Measurements from ENCODE around the gene GMDS. TPM values are rescaled to one million over a fixed set of nuclear protein-coding genes. Genes with fewer than 3 reads are reported as not detected.

GMDS gene
- total and polyA plus RNA-seq, 2 of the 4 experiments (the other 2 are of a cell fraction), result 7.3 to 21.9 TPM

- Histone ChIP-seq H3K23ac (ENCODE audit: low read depth, low read length) (no peak overlapping the region), H2AK5ac (ENCODE audit: low read depth, low read length) (no peak overlapping the region), H4K91ac (ENCODE audit: insufficient read depth, low read depth, low read length) (no peak overlapping the region), H3K14ac (replicated peaks; ENCODE audit: low read depth, low read length) (no peak overlapping the region), H3K9me3 (ENCODE audit: control insufficient read depth, insufficient read depth, low read length) (no peaks in the 10 kb centered on the region), H3K4me2 (ENCODE audit: low read depth, low read length) (no peak overlapping the region), H3K36me3 (ENCODE audit: control insufficient read depth, insufficient read depth, low read length) (no peaks in the 10 kb centered on the region), H3K4ac (ENCODE audit: low read depth, low read length) (no peak overlapping the region), H3K27ac (ENCODE audit: insufficient read depth, low read length) (no peak overlapping the region), H4K8ac (ENCODE audit: low read depth in 2 of 2, low read length in 2 of 2) (no peak overlapping the region), H3K56ac (ENCODE audit: extremely low read depth, insufficient read depth, low read length) (no peak overlapping the region), H3K79me1 (ENCODE audit: low read depth in 1 of 2, low read length in 2 of 2) (peaks cover 0 to 6% of the 10 kb centered on the region in 2 experiments; a peak in 2 of 4 replicates), H3K9ac (ENCODE audit: low read depth, low read length) (no peak overlapping the region), H3K9me1 (ENCODE audit: insufficient read depth, low read length) (peaks cover 10% of the 10 kb centered on the region; the same call in 1 of the 2 replicates), H2BK15ac (ENCODE audit: low read depth, low read length) (no peak overlapping the region), H3K4me3 (ENCODE audit: insufficient read depth, low read depth, low read length) (no peak overlapping the region), H2BK120ac (ENCODE audit: low read depth, low read length) (no peak overlapping the region), H4K20me1 (ENCODE audit: insufficient read depth, low read length) (no peaks in the 10 kb centered on the region), H2AK9ac (replicated peaks; ENCODE audit: low read depth, low read length, poor library complexity) (no peak overlapping the region), H3K18ac (ENCODE audit: low read depth, low read length) (no peak overlapping the region), H2AFZ (replicated peaks; ENCODE audit: low read length, poor library complexity) (no peak overlapping the region), H4K5ac (ENCODE audit: low read depth, low read length) (no peak overlapping the region), H2BK5ac (ENCODE audit: low read depth, low read length, poor library complexity, severe bottlenecking) (no peak overlapping the region), H3K27me3 (ENCODE audit: control insufficient read depth, insufficient read depth, low read length) (no peaks in the 10 kb centered on the region), H3K4me1 (ENCODE audit: control insufficient read depth, insufficient read depth, low read length) (peaks cover 7% of the 10 kb centered on the region), H2BK20ac (ENCODE audit: low read depth, low read length) (no peak overlapping the region)
- WGBS, 2 experiments (ENCODE audit: extremely low coverage in 2 of 2, insufficient read length in 1 of 2), result no CpG with 5 or more reads among the region's 1 CpG
- intact Hi-C loops (cut with micrococcal nuclease), result no loop called here
- POLR2A ChIA-PET (ENCODE audit: unreplicated experiment), result no interaction called here
- DNase-seq (no peak), ATAC-seq (ENCODE audit: low read depth) (no peak)
- dilution Hi-C loops (cut with HindIII; ENCODE audit: low sequenced_read_pairs, unreplicated experiment), result no loop called here
- no TSS peak for BruUV-seq (replicated peaks)
- no peak for TF ChIP-seq ELK1 (IDR thresholded peaks at IDR 0.05; ENCODE audit: borderline replicate concordance, low read depth, low read length)
- no peak for TF ChIP-seq CEBPB (IDR thresholded peaks at IDR 0.05; ENCODE audit: low read depth, low read length)
- TF ChIP-seq USF2 (IDR thresholded peaks at IDR 0.05; ENCODE audit: low read depth, low read length), result no peak
- no peak for TF ChIP-seq SMC3 (IDR thresholded peaks at IDR 0.05; ENCODE audit: low read depth, low read length)
- TF ChIP-seq POLR2A (IDR thresholded peaks at IDR 0.05; ENCODE audit: low read depth, low read length), result no peak
- no peak for TF ChIP-seq BHLHE40 (IDR thresholded peaks at IDR 0.05; ENCODE audit: low read depth, low read length)
- no peak for TF ChIP-seq FOS (IDR thresholded peaks at IDR 0.05; ENCODE audit: low read depth, low read length)
- no peak for TF ChIP-seq NFE2L2 (IDR thresholded peaks at IDR 0.05; ENCODE audit: low read depth, low read length)
- TF ChIP-seq RCOR1 (IDR thresholded peaks at IDR 0.05; ENCODE audit: insufficient replicate concordance, low read length), result no peak
- no peak for TF ChIP-seq RAD21 (IDR thresholded peaks at IDR 0.05; ENCODE audit: low read length)
- TF ChIP-seq MAFK (IDR thresholded peaks at IDR 0.05; ENCODE audit: low read depth, low read length), result no peak
- no peak for TF ChIP-seq RFX5 (IDR thresholded peaks at IDR 0.05; ENCODE audit: low read depth, low read length)
- in situ Hi-C loops (cut with MboI; ENCODE audit: low sequenced_read_pairs), result no loop called here
- CTCF ChIA-PET, result no interaction called here
Observed at GRCh38 chr6:1906014-1906413, 339.4 kb downstream of the GMDS start.
